KOPT-K1 (cell line): ENCODE measurements around the gene ECM1.

Experiments
- H3K27ac ChIP-seq: fragments of 200-600 bp; sonication (generic); 2 replicates; pipeline ENCODE4 v1.5.1; 2016; ENCODE audit warnings: antibody characterized with exemption, mild to moderate bottlenecking, low read depth, low read length; ENCODE audit not compliant: poor library complexity, severe bottlenecking
- H3K36me3 ChIP-seq: fragments of 200-600 bp; sonication (generic); 2 replicates; pipeline ENCODE4 v1.5.1; 2017; ENCODE audit warnings: antibody characterized with exemption, mild to moderate bottlenecking, low read length, moderate library complexity; ENCODE audit not compliant: insufficient read depth
- H3K9me3 ChIP-seq: fragments of 200-600 bp; sonication (generic); 2 replicates; pipeline ENCODE4 v1.5.1; 2017; ENCODE audit warnings: antibody characterized with exemption, low read length, mild to moderate bottlenecking; ENCODE audit not compliant: insufficient read depth, poor library complexity, severe bottlenecking

ECM1 gene

DNA sequence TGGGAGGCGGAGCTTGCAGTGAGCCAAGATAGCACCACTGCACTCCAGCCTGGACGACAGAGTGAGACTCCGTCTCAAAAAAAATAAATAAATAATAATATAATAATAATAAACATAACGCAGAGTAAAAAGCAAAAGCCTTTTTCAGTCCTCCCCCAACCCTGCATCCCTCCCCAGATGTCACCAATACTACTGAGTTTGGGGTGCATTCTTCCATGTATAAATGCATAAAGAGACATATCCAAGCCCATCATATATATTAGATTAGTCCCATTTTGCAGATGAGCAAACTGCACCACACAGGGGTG, 40.4 kb downstream of the ECM1 start:
- Histone ChIP-seq H3K27ac (no peak overlapping the region), H3K36me3 (no peaks in the 10 kb centered on the region), H3K9me3 (no peaks in the 10 kb centered on the region)

DNA sequence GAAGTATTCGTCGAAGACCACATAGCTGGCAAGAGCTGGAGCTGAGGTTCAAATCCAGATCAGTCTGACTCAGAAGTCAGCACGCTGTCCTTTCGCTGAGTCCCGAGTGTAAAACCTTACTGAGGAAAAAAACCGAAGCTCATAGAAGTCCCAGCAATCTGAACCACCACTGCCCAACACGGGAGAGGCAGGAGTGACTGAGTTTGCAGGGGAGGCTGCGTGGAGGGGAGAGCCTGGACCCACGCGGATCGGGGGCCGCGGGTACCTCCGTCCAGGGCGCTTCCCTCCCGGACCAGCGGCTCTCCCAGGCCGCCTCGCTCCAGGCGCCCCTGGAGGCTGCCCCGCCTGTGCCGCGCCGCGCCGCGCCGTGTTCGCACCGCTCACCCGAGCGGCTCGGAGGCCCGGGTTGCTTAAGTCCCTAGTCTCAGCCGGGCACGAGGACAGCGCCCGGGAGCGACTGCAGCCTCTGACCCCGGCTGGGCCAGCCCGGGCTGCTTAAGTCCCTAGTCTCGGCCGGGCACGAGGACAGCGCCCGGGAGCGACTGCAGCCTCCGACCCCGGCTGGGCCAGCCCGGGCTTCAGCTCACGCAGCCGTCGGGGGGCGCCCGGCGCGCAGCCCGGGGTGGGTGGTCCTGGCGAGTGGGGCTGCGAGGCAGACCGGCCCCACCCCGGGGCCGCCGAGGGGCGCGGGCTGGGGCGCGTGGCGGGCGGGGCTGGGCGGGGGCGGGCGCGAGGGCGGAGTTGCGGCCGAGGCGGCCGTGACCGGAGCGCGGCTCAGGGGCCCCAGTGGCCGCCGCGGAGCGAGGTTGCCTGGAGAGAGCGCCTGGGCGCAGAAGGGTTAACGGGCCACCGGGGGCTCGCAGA, 41.0 kb downstream of the ECM1 start, which contains the start of gene ADAMTSL4:
Gene ADAMTSL4 (plus strand): TSS at position 777 of the 864 bp plus-strand sequence. CDS start 2,881 bp downstream, outside the sequence.
- Histone ChIP-seq H3K27ac (no peak within 1 kb of the TSS), H3K36me3 (no peaks in the 10 kb centered on the region), H3K9me3 (no peaks in the 10 kb centered on the region)

DNA sequence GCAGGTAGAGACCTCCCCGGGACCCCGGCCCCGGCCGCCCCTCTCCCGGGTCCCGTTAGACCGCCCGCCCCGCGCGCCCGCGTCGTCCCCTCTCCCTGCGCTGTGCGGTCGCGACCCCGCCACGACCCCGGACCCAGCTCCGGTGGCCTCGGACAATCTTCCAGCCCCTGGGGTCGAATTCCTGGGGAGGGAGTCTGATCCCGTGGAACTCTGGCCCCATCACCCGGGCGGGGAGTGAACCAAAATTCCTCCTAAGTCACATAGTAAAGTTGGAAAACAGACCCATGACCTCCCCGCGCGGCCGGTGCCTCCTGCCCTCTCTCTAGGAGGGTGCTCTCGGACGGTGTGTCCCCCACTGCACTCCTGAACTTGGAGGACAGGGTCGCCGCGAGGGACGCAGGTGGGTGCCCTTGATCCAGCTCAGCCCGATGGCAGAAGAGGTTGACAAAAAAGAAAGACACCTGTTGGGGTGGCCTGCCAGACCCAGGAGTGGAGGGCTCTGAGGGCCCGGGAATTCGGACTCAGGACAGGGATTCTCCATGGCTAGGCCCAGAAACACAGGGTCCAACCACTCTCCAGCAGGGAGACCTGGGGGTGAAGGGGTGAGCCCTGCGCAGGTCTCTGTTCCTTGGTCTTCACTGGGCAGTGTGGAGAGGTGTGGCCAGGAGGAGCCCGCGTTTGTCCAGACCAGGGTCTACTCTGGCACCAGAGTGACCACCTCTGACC, 41.8 kb downstream of the ECM1 start:
- no peaks in the 10 kb centered on the region for H3K9me3 ChIP-seq
- H3K27ac ChIP-seq = no peak overlapping the region
- H3K36me3 ChIP-seq = no peaks in the 10 kb centered on the region

DNA sequence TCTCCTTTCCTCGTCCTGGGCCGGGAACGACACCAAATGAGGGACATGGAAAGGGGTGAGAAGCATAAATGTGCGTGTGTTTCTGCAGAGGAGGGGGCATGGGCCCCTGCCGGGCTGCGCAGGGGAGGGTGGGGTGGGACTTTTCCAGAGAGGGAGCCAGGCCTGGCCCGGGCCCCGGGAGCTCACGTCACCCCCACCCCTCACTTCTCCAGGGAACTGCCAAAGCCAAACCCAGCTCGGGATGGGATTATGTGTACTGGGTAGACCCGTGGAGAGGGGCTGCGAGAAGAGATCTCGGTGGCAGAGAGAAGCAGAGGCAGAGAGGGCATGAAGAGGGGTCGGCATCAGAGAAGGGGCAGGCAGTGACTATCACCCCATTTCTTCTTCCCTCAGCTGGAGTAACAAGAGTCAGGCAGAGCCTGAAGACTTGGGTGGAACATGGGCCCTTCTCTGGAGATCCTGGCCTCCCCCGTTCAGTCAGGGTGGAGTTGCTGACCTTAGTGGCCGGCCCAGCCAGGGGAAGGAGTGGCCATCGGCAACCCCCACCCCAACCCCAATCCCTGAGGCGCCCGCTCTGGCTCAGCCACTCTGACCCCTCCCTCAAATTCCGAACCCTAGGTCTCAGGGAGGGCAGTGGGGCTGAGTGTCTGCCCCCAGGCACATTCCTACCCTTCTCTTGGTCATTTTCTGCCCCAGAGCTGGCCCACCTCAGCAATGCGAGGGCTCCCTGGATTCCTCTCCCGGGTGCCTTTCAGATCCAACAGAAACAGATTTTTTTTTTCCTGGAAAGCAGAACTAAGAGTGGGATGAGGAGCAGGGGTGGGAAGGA, 42.5 kb downstream of the ECM1 start:
- H3K9me3 ChIP-seq = no peaks in the 10 kb centered on the region
- H3K36me3 ChIP-seq = no peaks in the 10 kb centered on the region
- H3K27ac ChIP-seq = no peak overlapping the region

DNA sequence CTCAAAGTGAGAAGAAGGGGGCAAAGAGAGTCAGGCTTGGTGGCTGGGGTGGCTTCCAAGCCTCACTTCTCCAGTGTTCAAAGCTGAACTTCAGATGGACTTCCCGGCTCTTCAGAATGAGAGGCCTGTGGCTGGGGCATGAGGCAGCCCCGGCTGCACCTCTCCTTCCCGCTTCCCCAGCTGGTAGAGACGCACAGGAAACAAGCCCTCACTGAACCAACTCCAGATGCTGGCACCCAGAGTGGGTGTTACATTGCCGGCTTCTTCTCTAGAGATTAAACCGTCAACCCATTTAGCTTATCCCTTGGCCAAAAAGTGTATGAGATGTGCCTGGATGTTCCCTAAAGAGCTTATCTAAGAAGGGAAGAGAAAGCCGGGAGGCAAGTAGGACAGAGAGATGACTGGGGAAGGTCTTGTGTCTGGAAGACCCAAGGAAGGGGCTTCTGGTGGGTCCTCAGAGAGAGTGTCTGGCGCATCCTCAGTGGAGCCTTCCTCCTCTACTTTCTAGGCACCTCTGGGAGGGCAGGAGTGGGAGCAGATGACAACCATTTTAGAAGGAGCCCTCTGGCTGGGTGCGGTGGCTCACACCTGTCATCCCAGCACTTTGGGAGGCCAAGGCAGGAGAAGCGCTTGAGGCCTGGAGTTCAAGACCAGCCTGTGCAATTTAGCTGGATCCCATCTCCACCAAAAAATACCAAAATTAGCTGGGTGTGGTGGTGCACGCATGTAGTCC, 43.3 kb downstream of the ECM1 start:
- H3K9me3 ChIP-seq = no peaks in the 10 kb centered on the region
- no peak overlapping the region for H3K27ac ChIP-seq
- H3K36me3 ChIP-seq = no peaks in the 10 kb centered on the region

DNA sequence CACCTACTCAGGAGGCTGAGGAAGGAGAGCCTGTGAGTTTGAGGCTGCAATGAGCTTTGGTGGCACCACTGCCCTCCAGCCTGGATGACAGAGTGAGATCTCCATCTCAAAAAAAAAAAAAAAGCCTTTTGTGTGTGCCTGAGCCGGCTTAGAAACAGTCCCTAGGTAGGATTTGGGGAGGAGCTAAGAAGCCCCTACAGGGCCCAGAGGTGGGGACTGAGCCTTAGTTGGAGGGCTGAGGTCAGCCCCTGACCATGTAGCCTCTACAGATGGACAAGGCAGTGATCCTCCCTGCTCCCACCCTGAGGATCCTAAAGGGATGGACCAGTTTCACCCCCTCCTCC, 43.8 kb downstream of the ECM1 start:
- Histone ChIP-seq H3K27ac (no peak overlapping the region), H3K36me3 (no peaks in the 10 kb centered on the region), H3K9me3 (no peaks in the 10 kb centered on the region)

DNA sequence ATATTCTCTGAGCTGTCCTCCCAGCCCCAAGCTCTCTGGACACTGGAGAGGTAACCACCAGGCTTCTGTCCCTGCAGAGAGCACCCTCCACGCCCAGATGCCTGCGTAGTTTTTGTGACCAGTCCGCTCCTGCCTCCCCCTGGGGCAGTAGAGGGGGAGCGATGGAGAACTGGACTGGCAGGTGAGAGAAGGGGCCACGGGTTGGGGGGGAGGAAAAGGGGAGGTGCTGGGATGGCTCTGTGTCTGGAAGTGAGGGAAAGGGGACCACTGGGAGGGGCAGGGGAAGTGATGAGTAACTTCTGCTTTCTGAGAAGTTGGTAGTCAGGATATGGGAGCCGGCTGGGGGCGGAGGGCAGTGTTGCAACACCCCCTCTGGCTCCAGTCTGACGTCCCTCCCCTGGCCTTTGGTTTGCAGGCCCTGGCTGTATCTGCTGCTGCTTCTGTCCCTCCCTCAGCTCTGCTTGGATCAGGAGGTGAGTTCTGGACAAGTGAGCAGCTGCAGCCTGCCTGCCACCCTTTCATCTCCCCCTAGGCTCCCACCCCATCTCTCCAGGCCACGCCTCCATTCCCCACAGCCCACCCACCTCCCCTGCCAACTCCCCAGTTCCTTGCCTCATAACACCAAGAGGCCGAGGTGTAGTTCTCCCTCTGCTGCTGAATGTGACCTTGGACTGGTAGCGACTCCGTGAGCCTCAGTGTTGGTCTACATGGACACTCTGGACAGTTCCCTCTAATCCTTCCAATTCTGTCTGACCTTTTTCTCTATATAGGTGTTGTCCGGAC, 44.4 kb downstream of the ECM1 start:
- H3K36me3 ChIP-seq = no peaks in the 10 kb centered on the region
- H3K27ac ChIP-seq = no peak overlapping the region

DNA sequence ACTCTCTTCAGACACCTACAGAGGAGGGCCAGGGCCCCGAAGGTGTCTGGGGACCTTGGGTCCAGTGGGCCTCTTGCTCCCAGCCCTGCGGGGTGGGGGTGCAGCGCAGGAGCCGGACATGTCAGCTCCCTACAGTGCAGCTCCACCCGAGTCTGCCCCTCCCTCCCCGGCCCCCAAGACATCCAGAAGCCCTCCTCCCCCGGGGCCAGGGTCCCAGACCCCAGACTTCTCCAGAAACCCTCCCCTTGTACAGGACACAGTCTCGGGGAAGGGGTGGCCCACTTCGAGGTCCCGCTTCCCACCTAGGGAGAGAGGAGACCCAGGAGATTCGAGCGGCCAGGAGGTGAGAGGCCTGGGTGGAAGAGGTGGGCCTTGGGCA, 45.0 kb downstream of the ECM1 start:
- Histone ChIP-seq H3K27ac (no peak overlapping the region), H3K9me3 (no peaks in the 10 kb centered on the region), H3K36me3 (no peaks in the 10 kb centered on the region)

More for the DNA sequence above, 44.4 kb downstream of the ECM1 start:
- no peaks in the 10 kb centered on the region for H3K9me3 ChIP-seq

DNA sequence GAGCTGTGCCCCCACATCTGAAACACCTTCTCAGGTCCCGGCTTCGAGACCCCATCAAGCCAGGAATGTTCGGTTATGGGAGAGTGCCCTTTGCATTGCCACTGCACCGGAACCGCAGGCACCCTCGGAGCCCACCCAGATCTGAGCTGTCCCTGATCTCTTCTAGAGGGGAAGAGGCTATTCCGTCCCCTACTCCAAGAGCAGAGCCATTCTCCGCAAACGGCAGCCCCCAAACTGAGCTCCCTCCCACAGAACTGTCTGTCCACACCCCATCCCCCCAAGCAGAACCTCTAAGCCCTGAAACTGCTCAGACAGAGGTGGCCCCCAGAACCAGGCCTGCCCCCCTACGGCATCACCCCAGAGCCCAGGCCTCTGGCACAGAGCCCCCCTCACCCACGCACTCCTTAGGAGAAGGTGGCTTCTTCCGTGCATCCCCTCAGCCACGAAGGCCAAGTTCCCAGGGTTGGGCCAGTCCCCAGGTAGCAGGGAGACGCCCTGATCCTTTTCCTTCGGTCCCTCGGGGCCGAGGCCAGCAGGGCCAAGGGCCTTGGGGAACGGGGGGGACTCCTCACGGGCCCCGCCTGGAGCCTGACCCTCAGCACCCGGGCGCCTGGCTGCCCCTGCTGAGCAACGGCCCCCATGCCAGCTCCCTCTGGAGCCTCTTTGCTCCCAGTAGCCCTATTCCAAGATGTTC, 45.6 kb downstream of the ECM1 start:
- Histone ChIP-seq H3K36me3 (no peaks in the 10 kb centered on the region), H3K27ac (no peak overlapping the region), H3K9me3 (no peaks in the 10 kb centered on the region)

DNA sequence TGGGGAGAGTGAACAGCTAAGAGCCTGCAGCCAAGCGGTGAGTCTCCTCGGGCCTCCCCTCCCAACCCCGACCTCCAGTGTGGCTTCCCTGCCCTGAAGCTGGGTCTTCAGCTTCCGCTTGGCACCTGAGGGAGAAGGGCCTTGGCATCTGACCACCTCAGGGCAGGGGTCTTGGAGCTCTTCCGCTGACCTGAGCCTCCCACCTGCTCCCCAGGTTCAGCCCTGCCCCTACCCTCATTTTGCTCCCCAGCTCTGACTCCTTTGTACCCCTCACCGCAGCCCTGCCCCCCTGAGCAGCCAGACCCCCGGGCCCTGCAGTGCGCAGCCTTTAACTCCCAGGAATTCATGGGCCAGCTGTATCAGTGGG, 46.2 kb downstream of the ECM1 start:
- no peak overlapping the region for H3K27ac ChIP-seq

DNA sequence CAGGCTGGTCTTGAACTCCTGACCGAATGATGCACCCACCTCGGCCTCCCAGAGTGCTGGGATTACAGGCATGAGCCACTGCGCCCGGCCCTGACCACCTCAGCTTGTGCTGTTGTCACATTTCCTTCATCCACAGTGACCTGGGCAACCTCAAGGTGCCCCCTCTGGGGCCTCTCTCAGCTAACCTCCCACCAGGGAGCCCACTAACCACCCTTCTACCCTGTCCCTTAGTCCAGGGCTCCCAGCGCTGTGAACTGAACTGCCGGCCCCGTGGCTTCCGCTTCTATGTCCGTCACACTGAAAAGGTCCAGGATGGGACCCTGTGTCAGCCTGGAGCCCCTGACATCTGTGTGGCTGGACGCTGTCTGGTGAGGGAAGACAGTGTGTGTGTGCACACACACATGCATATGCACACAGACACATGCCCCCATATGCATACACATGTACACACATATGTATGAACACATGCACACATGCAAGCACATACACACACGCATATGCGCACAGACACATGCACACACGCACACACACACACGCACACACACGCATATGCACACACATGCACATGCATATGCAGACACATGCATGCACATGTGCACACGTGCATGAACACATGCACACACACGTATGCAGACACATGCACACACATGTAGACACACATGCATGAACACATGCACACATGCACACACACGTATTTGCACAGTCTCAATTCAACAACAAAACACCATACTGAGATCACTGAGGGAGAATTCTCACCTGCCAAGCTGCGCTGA, 47.5 kb downstream of the ECM1 start:
- Histone ChIP-seq H3K9me3 (no peaks in the 10 kb centered on the region), H3K27ac (no peak overlapping the region), H3K36me3 (no peaks in the 10 kb centered on the region)

More for the DNA sequence above, 46.2 kb downstream of the ECM1 start:
- Histone ChIP-seq H3K36me3 (no peaks in the 10 kb centered on the region), H3K9me3 (no peaks in the 10 kb centered on the region)

DNA sequence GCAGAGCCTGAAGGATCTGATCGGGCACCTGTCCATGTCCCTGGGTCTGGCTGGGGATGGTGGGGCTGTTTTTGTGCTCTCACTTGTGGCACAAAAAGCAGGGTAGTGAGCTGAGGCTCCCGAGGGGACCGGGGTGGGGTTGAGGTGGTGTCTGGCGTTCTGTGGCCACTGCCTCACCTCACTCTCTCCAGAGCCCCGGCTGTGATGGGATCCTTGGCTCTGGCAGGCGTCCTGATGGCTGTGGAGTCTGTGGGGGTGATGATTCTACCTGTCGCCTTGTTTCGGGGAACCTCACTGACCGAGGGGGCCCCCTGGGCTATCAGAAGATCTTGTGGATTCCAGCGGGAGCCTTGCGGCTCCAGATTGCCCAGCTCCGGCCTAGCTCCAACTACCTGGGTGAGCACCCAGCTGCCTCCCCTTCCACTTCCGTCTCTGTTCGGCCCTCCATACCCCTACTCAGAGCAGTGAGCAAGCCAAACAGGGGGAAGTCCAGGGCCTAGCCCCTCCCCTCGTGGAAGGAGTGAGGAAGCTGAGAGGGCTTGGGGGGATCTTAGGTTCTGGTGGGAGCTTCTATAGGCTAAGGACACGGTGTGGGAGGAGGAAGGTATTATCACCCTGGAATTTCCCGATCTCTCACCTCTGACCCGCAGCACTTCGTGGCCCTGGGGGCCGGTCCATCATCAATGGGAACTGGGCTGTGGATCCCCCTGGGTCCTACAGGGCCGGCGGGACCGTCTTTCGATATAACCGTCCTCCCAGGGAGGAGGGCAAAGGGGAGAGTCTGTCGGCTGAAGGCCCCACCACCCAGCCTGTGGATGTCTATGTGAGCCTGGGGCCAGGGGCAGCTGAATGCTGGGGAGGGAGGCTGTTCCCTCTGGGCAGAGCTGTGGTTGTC, 48.3 kb downstream of the ECM1 start:
- no peaks in the 10 kb centered on the region for H3K36me3 ChIP-seq
- H3K9me3 ChIP-seq = no peaks in the 10 kb centered on the region
- H3K27ac ChIP-seq = no peak overlapping the region
